Measurements from ENCODE around the gene GLI3.

The GLI3 gene

GRCh38 chr7:41912426-41912825, 324.6 kb downstream of the GLI3 start:
- DNase-seq = no peak

DNA sequence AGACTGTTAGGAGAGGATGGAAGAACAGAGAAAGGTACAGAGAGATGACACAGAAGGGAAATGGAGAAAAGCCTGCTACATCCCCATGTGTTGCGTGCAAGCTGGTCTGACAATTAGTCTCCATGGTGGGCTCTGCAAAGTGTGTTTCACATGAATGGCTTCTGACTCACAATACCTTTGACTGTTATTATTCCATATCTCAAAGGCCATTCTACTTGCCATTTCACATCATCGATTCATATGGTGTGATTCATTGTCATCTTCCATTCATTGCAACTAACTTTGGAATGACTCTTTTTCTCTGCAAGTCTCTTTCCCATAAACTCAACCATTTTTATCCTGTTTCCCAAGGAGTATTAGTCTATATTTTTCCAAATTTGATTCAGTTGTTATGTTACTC, 325.2 kb downstream of the GLI3 start:
- DNase-seq = no peak

Measured in NCI-H774 (cell line).